Sigmoid colon (tissue), 7 donors: ENCODE measurements around the gene ISOC2. TPM values are rescaled to one million over a fixed set of nuclear protein-coding genes. Genes with fewer than 3 reads are reported as not detected.
"Not testable (repeated sequence)": the region's sequence is repeated elsewhere in the genome, so short reads cannot be mapped to it uniquely, and the experiment has no call there.

Experiments used
- DNase-seq: peaks from one replicate; pipeline ENCODE4 v3.0.0-alpha.2; 2019
- H3K27ac ChIP-seq, 4 donors: fragments of 200-600 bp; sonication (generic); one replicate each; pipeline ENCODE4 v1.5.1; 2016 to 2019; ENCODE audit warnings: mild to moderate bottlenecking in 1 of 4
- H3K27me3 ChIP-seq, 3 donors: fragments of 200-600 bp; sonication (generic); one replicate each; pipeline ENCODE4 v1.5.1; 2019; ENCODE audit warnings: mild to moderate bottlenecking in 1 of 3
- H3K36me3 ChIP-seq, 4 donors: fragments of 200-600 bp; sonication (generic); one replicate each; pipeline ENCODE4 v1.5.1; 2016 to 2019
- H3K4me1 ChIP-seq, 4 donors: fragments of 200-600 bp; sonication (generic); one replicate each; pipeline ENCODE4 v1.5.1; 2017 to 2019
- H3K4me3 ChIP-seq, 4 donors: fragments of 200-600 bp; sonication (generic); one replicate each; pipeline ENCODE4 v1.5.1; 2017 to 2019; ENCODE audit warnings: mild to moderate bottlenecking in 2 of 4, moderate library complexity in 1 of 4
- H3K9me3 ChIP-seq, 4 donors: fragments of 200-600 bp in 3 of 4; sonication (generic) in 3 of 4; one replicate each; pipeline versions ENCODE4 v1.5.1 to v1.6.1; 2013 to 2019
- EP300 ChIP-seq, 4 donors: sonication (generic); formaldehyde crosslinking; IDR thresholded peaks; one replicate each; pipeline ENCODE4 v1.6.1; 2017; ENCODE audit warnings: antibody characterized with exemption in 4 of 4
- POLR2A ChIP-seq, 2 donors: fragments of 450-650 bp; IDR thresholded peaks; one replicate each; pipeline ENCODE4 v1.6.1; 2016; ENCODE audit warnings: antibody characterized with exemption in 2 of 2, mild to moderate bottlenecking in 2 of 2, moderate library complexity in 2 of 2
- POLR2AphosphoS5 ChIP-seq, 4 donors: sonication (generic); formaldehyde crosslinking; IDR thresholded peaks; one replicate each; pipeline ENCODE4 v1.6.1; 2017; ENCODE audit warnings: antibody characterized with exemption in 4 of 4
- WGBS, 2 donors: extraction: QIAGEN DNeasy Blood & Tissue Kit; methylation state at CpG; one replicate each; pipeline ENCODE4 v1.1.7; 2013; 5-methylcytosine and 5-hydroxymethylcytosine counted together
- intact Hi-C: fragments of 100-400 bp; cut with DNase I; formaldehyde crosslinking; loops from one replicate; pipeline ENCODE4 v1.15.1; 2023
- polyA plus RNA-seq, 3 donors: library from polyadenylated mRNA; stranded (reverse); fragments of 200-250 nt; gene quantifications; one replicate each; pipeline ENCODE4 v1.2.3, GENCODE V29; 2013
- total RNA-seq, 4 donors: library from RNA; depleted of rRNA; stranded (reverse); fragments of >200 nt; gene quantifications; one replicate each; pipeline ENCODE4 v1.1.0, GENCODE V29; 2016
- TF ChIP-seq, protein P1 (sequence below), 4 experiments: fragments of 450-650 bp in 3 of 4; fragments of 200-600 bp in 1 of 4; IDR thresholded peaks; one replicate each; pipeline ENCODE4 v1.5.1; 2016 to 2019; ENCODE audit warnings: antibody characterized with exemption in 4 of 4, mild to moderate bottlenecking in 3 of 4, moderate library complexity in 2 of 4
- donor health status: healthy with polysubstance abuse.
- donor health status: Bipolar disorder and iron deficiency.
- donor health status: healthy.

Gene ISOC2
- total and polyA plus RNA-seq, 7 donors: 90.3 to 173 (median 114) TPM

DNA sequence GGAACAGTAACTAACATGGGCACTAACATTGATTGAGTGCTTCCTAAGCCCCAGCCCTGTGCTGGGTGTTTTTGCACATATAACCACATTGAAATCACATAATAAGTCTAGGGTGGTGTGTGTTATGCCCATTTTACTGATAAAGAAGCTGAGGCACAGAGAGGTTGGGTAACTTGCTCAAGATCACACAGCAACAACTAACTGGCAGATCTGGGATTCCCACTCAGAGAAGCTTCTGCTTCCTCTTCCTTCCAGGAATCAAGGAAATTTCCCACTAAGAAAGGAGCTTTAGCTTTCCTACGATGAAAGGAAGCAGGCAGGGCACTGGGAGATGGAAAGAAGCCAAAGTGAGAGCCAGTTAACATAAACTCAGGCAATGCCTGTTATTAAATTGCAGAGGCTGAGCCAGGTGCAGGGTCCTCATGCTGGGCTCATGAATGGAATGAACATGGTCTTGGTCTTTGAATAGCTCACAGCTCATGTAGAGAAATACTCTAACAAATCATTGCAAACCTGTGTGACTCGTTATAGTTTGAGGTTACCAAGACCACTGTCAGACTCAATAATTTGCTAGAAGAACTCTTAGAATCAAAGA, 36.9 kb upstream of the ISOC2 start:
- TF ChIP-seq, protein P1, sequence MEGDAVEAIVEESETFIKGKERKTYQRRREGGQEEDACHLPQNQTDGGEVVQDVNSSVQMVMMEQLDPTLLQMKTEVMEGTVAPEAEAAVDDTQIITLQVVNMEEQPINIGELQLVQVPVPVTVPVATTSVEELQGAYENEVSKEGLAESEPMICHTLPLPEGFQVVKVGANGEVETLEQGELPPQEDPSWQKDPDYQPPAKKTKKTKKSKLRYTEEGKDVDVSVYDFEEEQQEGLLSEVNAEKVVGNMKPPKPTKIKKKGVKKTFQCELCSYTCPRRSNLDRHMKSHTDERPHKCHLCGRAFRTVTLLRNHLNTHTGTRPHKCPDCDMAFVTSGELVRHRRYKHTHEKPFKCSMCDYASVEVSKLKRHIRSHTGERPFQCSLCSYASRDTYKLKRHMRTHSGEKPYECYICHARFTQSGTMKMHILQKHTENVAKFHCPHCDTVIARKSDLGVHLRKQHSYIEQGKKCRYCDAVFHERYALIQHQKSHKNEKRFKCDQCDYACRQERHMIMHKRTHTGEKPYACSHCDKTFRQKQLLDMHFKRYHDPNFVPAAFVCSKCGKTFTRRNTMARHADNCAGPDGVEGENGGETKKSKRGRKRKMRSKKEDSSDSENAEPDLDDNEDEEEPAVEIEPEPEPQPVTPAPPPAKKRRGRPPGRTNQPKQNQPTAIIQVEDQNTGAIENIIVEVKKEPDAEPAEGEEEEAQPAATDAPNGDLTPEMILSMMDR (IDR thresholded peaks at IDR 0.05): no peak
- TF ChIP-seq POLR2AphosphoS5 (IDR thresholded peaks at IDR 0.05) (no peak), EP300 (IDR thresholded peaks at IDR 0.05) (no peak), POLR2A (IDR thresholded peaks at IDR 0.05) (no peak)
- Histone ChIP-seq H3K4me1 (peaks cover 0 to 23% (median 17%) of the 10 kb centered on the region in 4 donors), H3K4me3 (no peak overlapping the region), H3K27me3 (no peaks in the 10 kb centered on the region), H3K9me3 (no peaks in the 10 kb centered on the region), H3K36me3 (peaks cover 11 to 39% (median 24%) of the 10 kb centered on the region in 4 donors), H3K27ac (peak overlapping the region in 1 of 4 donors; percentile 53)
- WGBS, 2 donors: 30 to 54% methylated on average over 2 of the region's 2 CpGs
- DNase-seq: no peak
- intact Hi-C loops: loop anchor here (10.0 kb wide), 1 partner anchor 214 kb away; the partner anchor contains the start of genes BRSK1 and HSPBP1

DNA sequence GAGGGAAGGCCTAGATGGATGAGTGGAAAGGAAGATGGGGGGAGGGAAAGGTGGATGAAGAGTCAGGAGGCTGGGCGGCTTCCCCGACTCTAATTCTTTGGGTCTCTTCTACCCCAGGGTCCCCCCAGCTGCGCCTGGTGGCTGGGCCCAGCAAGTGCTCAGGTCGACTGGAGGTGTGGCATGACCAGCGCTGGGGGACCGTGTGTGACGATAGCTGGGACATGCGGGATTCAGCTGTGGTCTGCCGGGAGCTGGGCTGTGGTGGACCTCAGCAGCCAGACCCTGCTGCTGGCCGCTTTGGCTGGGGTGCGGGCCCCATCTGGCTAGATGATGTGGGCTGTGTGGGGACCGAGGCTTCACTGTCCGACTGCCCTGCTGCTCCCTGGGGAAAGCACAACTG, 36.3 kb upstream of the ISOC2 start:
- intact Hi-C loops: loop anchor here (10.0 kb wide), 1 partner anchor 213 kb away; the partner anchor contains the start of genes BRSK1 and HSPBP1
- Histone ChIP-seq H3K9me3 (no peaks in the 10 kb centered on the region), H3K27me3 (no peaks in the 10 kb centered on the region), H3K4me3 (no peak overlapping the region), H3K36me3 (peaks cover 11 to 39% (median 24%) of the 10 kb centered on the region in 4 donors), H3K4me1 (peaks cover 0 to 27% (median 21%) of the 10 kb centered on the region in 4 donors), H3K27ac (peak overlapping the region in 1 of 4 donors; percentile 53)
- WGBS, 2 donors: 87 to 90% methylated on average over 13 of the region's 13 CpGs
- TF ChIP-seq POLR2A (IDR thresholded peaks at IDR 0.05): no peak
- TF ChIP-seq POLR2AphosphoS5 (IDR thresholded peaks at IDR 0.05): no peak
- TF ChIP-seq, protein P1 (IDR thresholded peaks at IDR 0.05): no peak
- TF ChIP-seq EP300 (IDR thresholded peaks at IDR 0.05): no peak
- DNase-seq: no peak

DNA sequence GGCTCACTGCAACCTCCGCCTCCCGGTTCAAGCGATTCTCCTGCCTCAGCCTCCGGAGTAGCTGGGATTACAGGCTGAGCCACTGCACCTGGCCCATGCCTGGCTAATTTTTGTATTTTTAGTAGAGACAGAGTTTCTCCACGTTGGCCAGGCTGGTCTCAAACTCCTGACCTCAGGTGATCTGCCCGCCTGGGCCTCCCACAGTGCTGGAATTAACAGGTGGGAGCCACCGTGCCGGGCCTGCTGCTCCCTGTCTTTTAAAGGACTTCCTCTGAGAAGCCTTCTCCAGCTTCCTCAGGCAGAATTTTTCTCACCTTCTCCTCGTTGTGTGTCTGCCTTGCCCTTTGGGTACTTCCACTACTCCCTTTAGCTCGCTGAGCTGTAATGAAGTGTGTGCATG, 35.4 kb upstream of the ISOC2 start:
- Histone ChIP-seq H3K36me3 (peaks cover 11 to 35% (median 23%) of the 10 kb centered on the region in 4 donors), H3K4me1 (peaks cover 0 to 36% (median 30%) of the 10 kb centered on the region in 4 donors)
- not testable (repeated sequence) for DNase-seq, H3K27me3 ChIP-seq, H3K4me3 ChIP-seq, H3K9me3 ChIP-seq, H3K27ac ChIP-seq
- 77 to 81% methylated on average over 10 of the region's 10 CpGs for WGBS, 2 donors
- intact Hi-C loops: loop anchor here (10.0 kb wide), 1 partner anchor 212 kb away; the partner anchor contains the start of genes BRSK1 and HSPBP1

DNA sequence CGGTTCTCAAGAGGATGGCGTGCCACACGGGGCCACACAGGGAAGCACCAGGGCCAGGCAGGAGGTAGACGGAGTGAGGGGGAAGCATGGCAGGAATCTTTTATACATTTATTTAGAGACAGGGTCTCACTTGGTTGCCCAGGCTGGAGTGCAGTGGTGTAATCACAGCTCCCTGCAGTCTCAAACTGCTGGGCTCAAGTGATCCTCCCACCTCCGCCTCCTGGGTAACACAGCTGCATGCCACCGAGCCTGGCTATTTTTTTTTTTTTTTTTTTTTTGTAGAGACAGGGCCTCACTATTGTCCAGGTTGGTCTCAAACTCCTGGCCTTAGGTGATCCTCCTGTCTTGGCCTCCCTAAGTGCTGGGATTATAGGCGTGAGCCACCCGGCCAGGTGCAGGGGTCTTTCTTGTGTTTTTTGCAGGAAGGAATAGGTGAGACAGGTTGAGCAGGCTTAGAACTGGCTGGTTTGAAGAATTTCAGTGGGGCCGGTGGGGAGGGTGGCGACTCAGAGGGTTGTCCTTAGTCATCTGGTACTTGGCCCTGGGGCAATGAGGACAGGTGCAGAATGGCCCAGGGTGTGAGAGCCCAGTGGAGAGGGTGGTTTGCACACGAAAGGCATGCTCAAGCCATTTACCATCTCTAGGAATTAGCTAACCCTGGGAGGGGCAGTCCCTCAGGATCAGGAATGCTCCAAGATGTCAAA, 34.4 kb upstream of the ISOC2 start:
- WGBS, 2 donors: 73 to 85% methylated on average over 11 of the region's 11 CpGs

More for the DNA sequence above, 34.4 kb upstream of the ISOC2 start:
- intact Hi-C loops: loop anchor here (10.0 kb wide), 1 partner anchor 211 kb away; the partner anchor contains the start of genes BRSK1 and HSPBP1
- Histone ChIP-seq H3K27me3 (no peaks in the 10 kb centered on the region), H3K9me3 (no peaks in the 10 kb centered on the region), H3K27ac (no peak overlapping the region), H3K4me3 (no peak overlapping the region), H3K4me1 (peaks cover 0 to 47% (median 40%) of the 10 kb centered on the region in 4 donors), H3K36me3 (peaks cover 2 to 25% (median 15%) of the 10 kb centered on the region in 4 donors)
- TF ChIP-seq POLR2AphosphoS5 (IDR thresholded peaks at IDR 0.05) (no peak), POLR2A (IDR thresholded peaks at IDR 0.05) (no peak), EP300 (IDR thresholded peaks at IDR 0.05) (no peak)
- TF ChIP-seq, protein P1 (IDR thresholded peaks at IDR 0.05): no peak
- DNase-seq: no peak
